Duodenal mucosa (tissue), 2 donors: ENCODE data around the gene AOAH.
"Not testable (repeated sequence)": the region's sequence is repeated elsewhere in the genome, so short reads cannot be mapped to it uniquely, and the experiment has no call there.

Experiments
- H3K27ac ChIP-seq: one replicate; pipeline ENCODE4 v1.7.0; 2013; ENCODE audit warnings: low read depth, low read length
- H3K27me3 ChIP-seq, 2 donors: one replicate each; pipeline ENCODE4 v1.7.0; 2013; ENCODE audit warnings: low read length in 2 of 2, control low read depth in 1 of 2; ENCODE audit not compliant: insufficient read depth in 2 of 2, control insufficient read depth in 1 of 2
- H3K36me3 ChIP-seq, 2 donors: one replicate each; pipeline ENCODE4 v1.7.0; 2013; ENCODE audit warnings: low read length in 2 of 2, control low read depth in 1 of 2; ENCODE audit not compliant: insufficient read depth in 2 of 2, control insufficient read depth in 1 of 2
- H3K4me1 ChIP-seq, 2 donors: one replicate each; pipeline ENCODE4 v1.7.0; 2013; ENCODE audit warnings: low read length in 2 of 2, control low read depth in 1 of 2; ENCODE audit not compliant: insufficient read depth in 2 of 2, control insufficient read depth in 1 of 2
- H3K4me3 ChIP-seq, 2 donors: one replicate each; pipeline ENCODE4 v1.7.0; 2013; ENCODE audit warnings: low read length in 2 of 2, low read depth in 1 of 2
- H3K9ac ChIP-seq, 2 donors: one replicate each; pipeline ENCODE4 v1.7.0; 2013; ENCODE audit warnings: low read length in 2 of 2, low read depth in 1 of 2
- H3K9me3 ChIP-seq, 2 donors: one replicate each; pipeline ENCODE4 v1.7.0; 2013; ENCODE audit warnings: low read length in 2 of 2, control low read depth in 1 of 2; ENCODE audit not compliant: control insufficient read depth in 1 of 2

The AOAH gene

DNA sequence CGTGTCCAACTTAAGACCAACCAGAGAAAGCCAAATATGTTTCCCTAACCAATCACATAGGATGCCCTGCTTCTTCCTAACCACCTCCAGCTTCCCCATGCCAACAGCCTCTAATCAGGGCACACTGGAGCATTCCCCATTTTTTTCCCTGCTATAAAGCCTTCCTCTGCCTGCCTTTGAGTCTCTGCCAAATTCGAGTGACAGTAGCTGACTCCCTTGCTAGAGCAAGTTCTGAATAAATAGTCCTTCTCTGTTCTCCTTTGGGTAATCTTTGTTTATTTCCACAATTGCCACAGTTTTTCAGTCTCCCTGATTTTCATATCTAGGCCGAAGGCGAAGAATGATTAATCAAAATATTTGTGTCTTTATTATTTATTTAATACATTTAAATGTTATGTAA, 238.0 kb downstream of the AOAH start:
- no peaks in the 10 kb centered on the region for H3K4me1 ChIP-seq
- no peaks in the 10 kb centered on the region for H3K36me3 ChIP-seq
- H3K27me3 ChIP-seq = peaks cover 0 to 4% of the 10 kb centered on the region in 2 donors
- H3K9ac ChIP-seq = no peak overlapping the region
- no peaks in the 10 kb centered on the region for H3K9me3 ChIP-seq
- H3K4me3 ChIP-seq = no peak overlapping the region
- H3K27ac ChIP-seq = no peak overlapping the region

DNA sequence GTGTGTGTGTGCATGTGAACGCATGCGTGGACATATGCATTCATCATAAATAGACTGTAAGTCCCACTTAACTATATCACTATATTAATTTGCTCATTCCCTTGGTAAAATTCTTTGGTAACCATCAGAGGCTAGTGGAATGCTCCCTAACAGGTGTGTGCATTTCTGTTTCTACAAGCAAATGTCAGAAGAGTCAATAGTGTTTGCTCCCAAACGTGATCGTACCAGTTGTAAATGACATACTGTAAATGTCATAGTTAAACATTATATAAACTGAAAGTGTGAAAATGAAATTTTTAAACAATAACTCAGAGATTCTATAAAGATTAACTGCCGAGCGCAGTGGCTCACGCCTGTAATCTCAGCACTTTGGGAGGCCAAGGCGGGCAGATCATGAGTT, 240.0 kb downstream of the AOAH start:
- no peaks in the 10 kb centered on the region for H3K36me3 ChIP-seq
- peaks cover 0 to 4% of the 10 kb centered on the region in 2 donors for H3K27me3 ChIP-seq
- no peak overlapping the region for H3K9ac ChIP-seq
- H3K4me3 ChIP-seq = no peak overlapping the region
- H3K9me3 ChIP-seq = no peaks in the 10 kb centered on the region
- H3K4me1 ChIP-seq = no peaks in the 10 kb centered on the region
- H3K27ac ChIP-seq = no peak overlapping the region

DNA sequence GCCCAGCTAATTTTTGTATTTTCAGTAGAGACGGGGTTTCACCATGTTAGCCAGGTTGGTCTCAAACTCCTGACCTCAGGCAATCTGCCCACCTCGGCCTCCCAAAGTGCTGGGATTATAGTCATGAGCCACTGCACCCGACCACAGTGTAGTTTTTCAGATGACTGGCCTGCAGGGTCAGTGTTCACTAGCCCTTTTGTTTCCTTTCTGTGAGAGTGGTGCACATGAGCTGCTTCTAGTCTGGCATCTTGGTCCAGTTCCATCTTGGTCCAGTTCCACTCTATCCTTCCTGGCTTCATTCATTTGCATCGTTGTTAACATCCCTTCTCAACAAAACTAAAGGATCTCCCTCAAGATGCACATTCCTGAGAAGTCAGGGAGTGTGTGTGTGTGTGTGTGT, 240.4 kb downstream of the AOAH start:
- not testable (repeated sequence) for H3K9me3 ChIP-seq, H3K4me1 ChIP-seq, H3K36me3 ChIP-seq, H3K9ac ChIP-seq, H3K4me3 ChIP-seq, H3K27me3 ChIP-seq, H3K27ac ChIP-seq

DNA sequence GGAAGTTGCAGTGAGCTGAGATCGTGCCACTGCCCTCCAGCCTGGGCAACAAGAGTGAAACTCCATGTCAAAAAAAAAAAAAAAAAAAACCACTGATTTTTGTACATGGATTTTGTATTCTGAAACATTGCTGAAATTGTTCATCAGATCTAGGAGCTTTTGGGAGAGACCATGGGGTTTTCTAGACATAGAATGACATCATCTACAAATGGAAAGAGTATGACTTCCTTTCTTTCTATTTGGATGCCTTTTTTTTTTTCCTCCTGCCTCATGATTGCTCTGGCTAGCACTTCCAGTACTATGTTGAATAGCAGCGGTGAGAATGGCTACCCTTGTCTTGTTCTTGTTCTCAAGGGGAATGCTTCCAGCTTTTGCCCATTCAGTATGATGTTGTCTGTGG, 245.5 kb downstream of the AOAH start:
- H3K4me1 ChIP-seq = no peaks in the 10 kb centered on the region
- H3K9ac ChIP-seq = no peak overlapping the region
- no peak overlapping the region for H3K4me3 ChIP-seq
- no peaks in the 10 kb centered on the region for H3K36me3 ChIP-seq
- H3K27me3 ChIP-seq = peaks cover 0 to 4% of the 10 kb centered on the region in 2 donors
- no peak overlapping the region for H3K27ac ChIP-seq
- H3K9me3 ChIP-seq = no peaks in the 10 kb centered on the region

DNA sequence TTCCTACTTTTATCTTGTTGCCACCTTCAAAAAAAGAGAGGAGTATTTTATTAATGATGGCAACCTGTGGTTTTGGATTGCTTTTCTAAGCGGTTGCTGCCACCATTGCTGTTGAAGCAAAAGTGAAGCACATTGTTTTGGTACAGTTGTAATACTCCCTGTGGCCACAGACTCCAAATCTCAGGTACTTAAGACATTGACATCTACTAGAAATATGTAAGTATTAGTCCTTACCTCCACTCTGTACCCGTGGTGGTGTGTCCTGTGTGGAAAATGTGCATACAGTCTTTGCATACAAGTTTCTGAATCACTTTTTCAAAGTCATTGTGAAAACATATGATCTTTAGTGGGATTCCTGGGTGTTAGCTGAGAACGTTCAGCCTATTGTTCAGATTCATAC, 248.9 kb downstream of the AOAH start:
- no peaks in the 10 kb centered on the region for H3K4me1 ChIP-seq
- no peaks in the 10 kb centered on the region for H3K27me3 ChIP-seq
- no peaks in the 10 kb centered on the region for H3K9me3 ChIP-seq
- H3K4me3 ChIP-seq = no peak overlapping the region
- no peak overlapping the region for H3K27ac ChIP-seq
- H3K9ac ChIP-seq = no peak overlapping the region
- no peaks in the 10 kb centered on the region for H3K36me3 ChIP-seq

DNA sequence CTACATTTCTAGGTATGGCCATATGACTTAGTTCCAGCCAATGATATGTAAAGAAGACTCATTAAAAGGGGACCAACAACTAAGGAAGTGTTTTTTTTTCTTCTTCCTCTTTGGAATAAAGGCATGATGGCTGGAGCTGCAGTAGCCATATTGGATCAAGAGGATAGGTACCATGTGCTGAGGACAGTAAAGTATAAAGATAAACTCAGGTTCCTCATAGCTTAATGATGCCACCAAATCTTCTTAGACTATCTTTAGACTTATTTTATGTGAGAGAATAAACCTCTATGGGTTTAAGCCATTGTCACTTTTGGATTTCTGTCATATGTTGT, 249.3 kb downstream of the AOAH start:
- Histone ChIP-seq H3K4me1 (no peaks in the 10 kb centered on the region), H3K9ac (no peak overlapping the region), H3K36me3 (no peaks in the 10 kb centered on the region), H3K27me3 (no peaks in the 10 kb centered on the region), H3K27ac (no peak overlapping the region), H3K4me3 (no peak overlapping the region), H3K9me3 (no peaks in the 10 kb centered on the region)

DNA sequence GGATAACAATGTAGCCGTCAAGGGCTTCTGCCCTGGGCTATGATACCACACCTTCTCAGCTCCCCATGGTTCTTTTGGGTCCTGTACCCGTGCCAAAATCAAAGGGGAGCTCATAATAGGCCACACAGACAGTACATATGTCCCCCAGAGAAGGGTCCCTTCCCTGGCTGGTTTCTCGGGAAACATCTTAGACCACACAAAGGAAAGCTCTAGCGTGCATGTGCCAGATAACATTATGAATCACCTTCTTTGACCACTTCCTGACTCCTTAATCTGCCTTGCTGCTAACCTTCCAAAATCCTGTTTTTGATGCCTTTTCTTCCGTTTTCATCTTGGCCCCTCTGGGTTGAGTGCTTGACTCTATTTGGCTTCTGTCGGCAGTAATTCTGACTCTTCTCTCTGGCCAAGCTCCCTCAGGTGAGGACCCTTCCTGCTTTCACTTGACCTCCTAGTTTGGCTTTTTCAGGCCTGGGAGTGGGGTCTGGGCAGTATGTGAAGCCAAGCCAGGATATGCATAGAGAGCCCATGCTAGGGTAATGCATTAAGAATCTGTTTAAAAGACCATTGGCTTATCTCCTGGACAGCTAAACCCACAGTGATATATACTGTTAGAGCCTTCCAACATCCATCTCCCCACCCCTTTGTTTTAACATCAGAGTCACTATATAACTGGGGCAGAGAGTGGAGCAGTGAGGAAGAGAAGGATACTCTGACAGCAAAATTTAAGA, 249.8 kb downstream of the AOAH start:
- Histone ChIP-seq H3K9me3 (no peaks in the 10 kb centered on the region), H3K4me3 (no peak overlapping the region), H3K27me3 (no peaks in the 10 kb centered on the region), H3K9ac (no peak overlapping the region), H3K36me3 (no peaks in the 10 kb centered on the region), H3K27ac (no peak overlapping the region), H3K4me1 (no peaks in the 10 kb centered on the region)

DNA sequence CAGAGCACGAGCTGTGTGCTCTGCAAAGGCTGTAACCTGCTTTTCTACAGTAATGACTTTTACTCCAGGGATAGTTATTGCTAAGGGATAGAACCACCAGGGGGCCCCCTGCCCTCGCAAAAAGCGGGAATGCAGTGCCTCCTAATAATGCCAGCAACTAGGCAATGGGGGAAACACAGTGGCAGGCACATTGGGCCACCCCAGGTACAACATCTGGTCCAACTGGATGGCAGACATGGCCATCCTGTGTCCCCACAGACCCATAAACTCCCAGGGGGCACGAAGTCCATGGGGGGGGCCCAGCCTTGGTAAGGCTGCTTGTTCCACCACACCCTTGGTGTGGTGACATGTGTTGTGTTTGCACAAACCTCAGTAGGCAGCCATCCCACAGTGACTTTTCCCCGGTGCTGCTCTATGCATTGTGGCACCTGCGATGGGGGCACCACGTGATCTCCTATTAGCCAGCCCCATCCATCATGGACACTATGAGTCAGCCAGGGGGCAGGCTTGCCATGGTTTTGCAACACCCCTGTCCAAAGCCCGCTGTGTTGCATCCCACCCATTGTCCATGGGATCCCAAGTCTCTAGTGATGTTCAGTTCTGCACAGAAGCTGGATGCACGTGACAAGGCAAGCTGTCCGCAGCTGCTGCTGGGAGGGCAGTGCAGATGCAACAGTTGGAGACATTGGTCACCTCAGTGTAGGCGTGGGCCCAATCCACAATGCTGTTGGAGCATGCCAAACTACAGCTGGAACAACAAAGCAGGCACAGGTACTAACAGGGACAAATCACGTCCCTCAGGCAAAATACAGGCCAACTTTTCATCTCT, 250.6 kb downstream of the AOAH start:
- no peak overlapping the region for H3K27ac ChIP-seq
- no peaks in the 10 kb centered on the region for H3K36me3 ChIP-seq
- H3K27me3 ChIP-seq = no peaks in the 10 kb centered on the region
- no peaks in the 10 kb centered on the region for H3K4me1 ChIP-seq
- H3K9ac ChIP-seq = no peak overlapping the region
- no peak overlapping the region for H3K4me3 ChIP-seq
- H3K9me3 ChIP-seq = no peaks in the 10 kb centered on the region

DNA sequence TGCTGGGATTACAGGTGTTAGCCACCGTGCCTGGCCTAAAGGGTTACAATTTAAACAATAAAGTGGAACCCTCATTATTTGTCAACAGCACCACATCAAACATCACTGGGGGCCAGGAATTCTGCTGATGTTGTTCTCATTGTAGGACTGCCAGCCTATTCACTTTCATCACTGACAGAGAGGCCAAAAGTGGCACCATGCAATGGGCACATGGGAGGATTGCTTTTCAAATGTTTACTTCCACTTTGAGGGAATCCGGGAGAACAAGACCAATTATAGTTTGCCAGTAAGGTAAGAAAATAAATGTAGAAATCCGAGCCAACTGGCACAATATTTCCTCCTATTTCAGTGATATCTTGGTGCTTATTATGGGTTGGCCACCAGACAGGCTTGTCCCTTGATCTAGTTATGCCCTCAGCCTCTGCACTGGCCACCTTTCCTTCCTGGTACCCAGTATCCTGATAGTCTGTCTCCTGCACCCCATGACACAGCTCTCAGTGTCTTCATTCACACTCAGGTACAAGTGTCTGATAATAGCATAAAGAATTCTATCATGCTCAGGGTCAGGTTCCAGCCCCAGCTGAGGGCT, 252.1 kb downstream of the AOAH start:
- H3K9ac ChIP-seq = no peak overlapping the region
- H3K9me3 ChIP-seq = no peaks in the 10 kb centered on the region
- no peak overlapping the region for H3K27ac ChIP-seq
- no peaks in the 10 kb centered on the region for H3K36me3 ChIP-seq
- no peaks in the 10 kb centered on the region for H3K27me3 ChIP-seq
- no peak overlapping the region for H3K4me3 ChIP-seq
- no peaks in the 10 kb centered on the region for H3K4me1 ChIP-seq

DNA sequence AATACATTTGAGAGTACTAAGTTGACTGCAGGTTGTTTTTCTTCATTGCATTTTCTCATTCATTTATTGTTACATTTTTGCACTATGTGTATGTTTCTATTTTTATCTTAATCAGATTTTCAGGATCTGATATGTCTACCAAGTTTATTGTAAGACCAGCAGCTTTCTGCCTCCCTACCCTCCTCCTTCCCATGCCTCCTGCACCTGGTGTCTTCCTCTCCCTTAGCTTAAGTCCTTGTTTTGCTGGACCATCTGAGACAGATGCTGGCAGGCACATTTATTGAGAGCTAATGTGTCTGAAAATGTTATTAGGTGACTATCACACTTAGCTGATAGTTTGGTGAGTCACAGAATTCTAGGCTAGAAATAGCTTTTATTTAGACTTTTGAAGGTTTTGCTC, 255.1 kb downstream of the AOAH start:
- no peaks in the 10 kb centered on the region for H3K36me3 ChIP-seq
- H3K27ac ChIP-seq = no peak overlapping the region
- no peak overlapping the region for H3K4me3 ChIP-seq
- no peaks in the 10 kb centered on the region for H3K27me3 ChIP-seq
- H3K4me1 ChIP-seq = no peaks in the 10 kb centered on the region
- H3K9ac ChIP-seq = no peak overlapping the region
- no peaks in the 10 kb centered on the region for H3K9me3 ChIP-seq
